Measurements from ENCODE around the gene PLA2G4B. TPM values are rescaled to one million over a fixed set of nuclear protein-coding genes. Genes with fewer than 3 reads are reported as not detected.

PLA2G4B gene
- total RNA-seq, 1 experiment from 2014 or later = 1.1 TPM

- DNase-seq (ENCODE audit: low read depth) = no peak
Measured at GRCh38 chr15:41827290-41827879, 11.3 kb upstream of the PLA2G4B start.

GRCh38 chr15:41827880-41828806 lies 10.5 kb upstream of the PLA2G4B start, which contains the start of gene JMJD7:
TSS of gene JMJD7 (plus strand) at chr15:41828092. CDS start at chr15:41828125, 33 bp downstream.
- DNase-seq (ENCODE audit: low read depth) = peak; percentile 63

DNA sequence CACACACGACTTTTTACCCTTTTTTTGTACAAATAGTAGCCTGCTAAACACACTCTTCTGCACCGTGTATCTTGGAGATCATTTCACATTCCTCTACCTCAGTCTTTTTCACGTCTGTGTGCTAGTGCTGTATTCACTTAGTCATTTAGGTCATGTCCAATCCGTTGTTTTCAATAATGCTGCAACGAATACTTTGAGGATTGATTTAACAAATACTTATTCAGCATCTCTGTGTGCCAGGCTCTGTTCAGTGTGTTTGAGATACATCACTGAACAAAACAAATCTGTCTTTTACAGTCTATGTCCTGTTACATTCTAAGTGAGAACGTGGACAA lies 9.9 kb upstream of the PLA2G4B start:
- no peak for DNase-seq (ENCODE audit: low read depth)

- no peak for DNase-seq (ENCODE audit: low read depth)
Measured at GRCh38 chr15:41829959-41830646, 8.5 kb upstream of the PLA2G4B start.

- DNase-seq (ENCODE audit: low read depth) = peak; percentile 41
Measured at GRCh38 chr15:41831291-41831690, 7.4 kb upstream of the PLA2G4B start.

GRCh38 chr15:41832208-41832607 lies 6.4 kb upstream of the PLA2G4B start:
- DNase-seq (ENCODE audit: low read depth) = no peak

GRCh38 chr15:41832875-41833274 lies 5.8 kb upstream of the PLA2G4B start:
- no peak for DNase-seq (ENCODE audit: low read depth)

- no peak for DNase-seq (ENCODE audit: low read depth)
Measured at GRCh38 chr15:41834096-41834495, 4.6 kb upstream of the PLA2G4B start.

DNA sequence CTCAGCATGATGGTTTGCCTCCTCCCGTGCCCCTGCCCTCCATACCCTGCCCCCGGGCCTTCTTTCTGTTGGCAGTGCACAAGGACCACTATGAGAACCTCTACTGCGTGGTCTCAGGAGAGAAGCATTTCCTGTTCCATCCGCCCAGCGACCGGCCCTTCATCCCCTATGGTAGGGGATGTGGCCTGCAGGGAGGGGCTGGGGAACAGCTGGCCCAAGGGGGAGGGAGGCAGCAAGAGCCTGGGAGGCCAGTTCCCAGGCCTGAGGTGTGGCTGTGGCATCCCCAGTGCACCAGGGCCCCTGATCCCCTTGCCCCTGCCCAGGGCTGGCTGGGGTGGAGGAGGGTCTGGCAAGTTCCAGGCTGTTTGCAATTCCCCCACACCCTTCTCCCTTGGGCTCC lies 2.6 kb upstream of the PLA2G4B start:
- no peak for DNase-seq (ENCODE audit: low read depth)

GRCh38 chr15:41836713-41837454 lies 1.8 kb upstream of the PLA2G4B start:
- no peak for DNase-seq (ENCODE audit: low read depth)

- DNase-seq (ENCODE audit: low read depth) = no peak
Measured at GRCh38 chr15:41839781-41840491, 1.3 kb downstream of the PLA2G4B start.

GRCh38 chr15:41840673-41841072 lies 2.0 kb downstream of the PLA2G4B start:
- no peak for DNase-seq (ENCODE audit: low read depth)

GRCh38 chr15:41841131-41841530 lies 2.5 kb downstream of the PLA2G4B start:
- DNase-seq (ENCODE audit: low read depth) = no peak

DNA sequence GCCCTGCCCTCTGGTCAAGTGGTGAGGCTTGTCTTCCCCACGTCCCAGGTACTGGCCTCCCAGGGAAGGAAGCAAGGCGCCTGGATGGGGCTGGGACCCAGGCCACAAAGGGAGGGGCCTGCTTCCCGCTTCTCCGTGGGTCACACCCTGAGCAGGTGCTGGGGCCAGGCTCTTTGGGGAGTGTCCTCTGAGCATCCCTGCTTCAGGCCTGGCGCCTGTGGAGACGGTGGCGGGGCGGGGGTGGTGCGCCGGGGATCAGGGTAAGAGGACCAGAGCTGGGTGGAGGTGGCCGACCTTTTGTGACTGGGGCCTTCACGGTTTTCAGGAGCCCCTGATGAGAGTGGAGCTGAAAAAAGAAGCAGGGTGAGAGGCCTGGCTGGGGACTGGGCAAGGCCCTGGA lies 3.6 kb downstream of the PLA2G4B start:
- no peak for DNase-seq (ENCODE audit: low read depth)

DNA sequence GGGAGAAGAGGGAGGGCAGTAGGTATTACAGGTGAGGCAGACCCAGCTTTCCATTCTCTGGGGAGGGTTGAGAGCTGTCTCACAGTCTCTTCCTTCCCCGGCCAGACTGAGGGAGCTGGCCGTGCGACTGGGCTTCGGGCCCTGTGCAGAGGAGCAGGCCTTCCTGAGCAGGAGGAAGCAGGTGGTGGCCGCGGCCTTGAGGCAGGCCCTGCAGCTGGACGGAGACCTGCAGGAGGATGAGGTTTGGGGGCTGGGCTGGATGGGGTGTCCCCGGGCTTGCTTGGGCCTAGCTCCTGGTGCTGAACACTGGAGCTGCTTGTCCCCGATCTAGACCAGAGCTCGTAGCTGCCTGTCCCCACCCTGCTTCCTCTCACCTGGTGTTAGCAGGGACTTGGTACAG lies 4.9 kb downstream of the PLA2G4B start:
- DNase-seq (ENCODE audit: low read depth) = no peak

DNA sequence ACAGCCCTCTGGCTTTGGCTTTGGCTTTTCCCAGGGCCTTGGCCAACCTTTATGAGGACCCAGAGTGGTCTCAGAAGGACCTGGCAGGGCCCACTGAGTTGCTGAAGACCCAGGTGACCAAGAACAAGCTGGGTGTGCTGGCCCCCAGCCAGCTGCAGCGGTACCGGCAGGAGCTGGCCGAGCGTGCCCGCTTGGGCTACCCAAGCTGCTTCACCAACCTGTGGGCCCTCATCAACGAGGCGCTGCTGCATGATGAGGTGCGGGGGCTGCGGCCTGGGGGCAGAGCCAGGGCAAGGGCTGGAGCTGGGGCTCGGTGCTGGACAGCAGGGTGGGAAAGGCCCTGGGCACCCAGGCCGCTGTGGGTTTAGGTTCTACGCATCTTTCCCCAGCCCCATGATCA lies 6.2 kb downstream of the PLA2G4B start:
- no peak for DNase-seq (ENCODE audit: low read depth)

- no peak for DNase-seq (ENCODE audit: low read depth)
Measured at GRCh38 chr15:41847206-41847605, 8.6 kb downstream of the PLA2G4B start.

GRCh38 chr15:41847981-41848380 lies 9.3 kb downstream of the PLA2G4B start:
- no peak for DNase-seq (ENCODE audit: low read depth)

DNA sequence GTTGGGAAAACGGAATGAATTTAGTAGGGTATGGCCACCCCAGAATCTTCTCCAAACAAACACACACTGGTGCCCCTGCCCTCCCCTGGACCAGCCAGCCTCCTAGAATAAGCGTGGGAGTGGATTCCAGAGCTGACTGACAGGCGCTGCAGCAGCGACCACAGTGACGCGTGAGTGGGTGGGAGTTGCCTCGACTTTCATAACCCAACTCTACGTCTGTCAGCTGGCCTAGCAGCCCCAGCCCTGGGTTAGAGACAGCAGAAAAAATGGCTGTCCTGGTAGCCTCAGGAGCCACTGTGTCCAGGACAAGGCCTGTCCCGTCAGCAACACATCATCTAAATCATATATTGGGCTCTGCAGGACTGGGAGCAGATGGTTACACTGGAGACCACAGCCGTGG lies 10.0 kb downstream of the PLA2G4B start:
- no peak for DNase-seq (ENCODE audit: low read depth)

GRCh38 chr15:41849204-41849603 lies 10.6 kb downstream of the PLA2G4B start:
- DNase-seq (ENCODE audit: low read depth) = no peak

DNA sequence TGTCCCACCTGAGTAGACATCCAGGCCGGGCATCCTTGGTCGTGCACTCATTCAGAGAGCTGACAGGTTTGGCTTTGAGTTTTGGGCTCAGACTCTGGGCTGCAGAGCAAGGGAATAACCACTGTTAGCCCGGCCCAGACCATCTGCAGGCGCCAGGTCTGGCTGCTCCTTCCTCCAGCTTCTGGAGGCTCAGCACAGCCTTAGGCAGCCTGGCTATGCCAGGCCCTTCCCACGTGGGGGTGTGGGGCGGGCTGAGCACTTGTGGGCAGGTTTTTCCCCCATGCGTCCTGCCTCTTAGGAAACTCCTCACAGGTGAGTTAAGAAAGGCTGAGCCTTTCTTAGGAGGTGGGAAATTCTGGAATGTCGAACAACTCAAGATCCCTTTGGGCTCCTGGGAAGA lies 11.2 kb downstream of the PLA2G4B start:
- DNase-seq (ENCODE audit: low read depth) = no peak

Measured in HT1080 (cell line).